Effector memory CD4-positive, alpha-beta T cell (primary cell): ENCODE data around the gene SFPQ.
"Not testable (repeated sequence)": the region's sequence is repeated elsewhere in the genome, so short reads cannot be mapped to it uniquely, and the experiment has no call there.

ENCODE experiments used
- DNase-seq, 3 donors: peaks; one replicate each; pipeline ENCODE4 v3.0.0-alpha.2; 2020
- H3K27ac ChIP-seq: 2 replicates; pipeline ENCODE4 v1.7.0; 2013; ENCODE audit warnings: mild to moderate bottlenecking, low read length, moderate library complexity; ENCODE audit not compliant: insufficient read depth, poor library complexity, severe bottlenecking
- H3K27me3 ChIP-seq: replicated peaks from 2 replicates; pipeline ENCODE4 v1.7.0; 2013; ENCODE audit warnings: mild to moderate bottlenecking, low read length; ENCODE audit not compliant: insufficient read depth, control insufficient read depth, poor library complexity, severe bottlenecking
- H3K36me3 ChIP-seq: 2 replicates; pipeline ENCODE4 v1.7.0; 2013; ENCODE audit warnings: mild to moderate bottlenecking, low read length, moderate library complexity; ENCODE audit not compliant: control insufficient read depth, insufficient read depth
- H3K4me1 ChIP-seq: 2 replicates; pipeline ENCODE4 v1.7.0; 2013; ENCODE audit warnings: low read length, mild to moderate bottlenecking; ENCODE audit not compliant: control insufficient read depth, insufficient read depth, poor library complexity, severe bottlenecking
- H3K4me3 ChIP-seq: 2 replicates; pipeline ENCODE4 v1.7.0; 2013; ENCODE audit warnings: low read length, low read depth, mild to moderate bottlenecking; ENCODE audit not compliant: insufficient read depth, poor library complexity, severe bottlenecking
- H3K9me3 ChIP-seq: 2 replicates; pipeline ENCODE4 v1.7.0; 2013; ENCODE audit warnings: mild to moderate bottlenecking, low read length, moderate library complexity; ENCODE audit not compliant: control insufficient read depth

Gene SFPQ

DNA sequence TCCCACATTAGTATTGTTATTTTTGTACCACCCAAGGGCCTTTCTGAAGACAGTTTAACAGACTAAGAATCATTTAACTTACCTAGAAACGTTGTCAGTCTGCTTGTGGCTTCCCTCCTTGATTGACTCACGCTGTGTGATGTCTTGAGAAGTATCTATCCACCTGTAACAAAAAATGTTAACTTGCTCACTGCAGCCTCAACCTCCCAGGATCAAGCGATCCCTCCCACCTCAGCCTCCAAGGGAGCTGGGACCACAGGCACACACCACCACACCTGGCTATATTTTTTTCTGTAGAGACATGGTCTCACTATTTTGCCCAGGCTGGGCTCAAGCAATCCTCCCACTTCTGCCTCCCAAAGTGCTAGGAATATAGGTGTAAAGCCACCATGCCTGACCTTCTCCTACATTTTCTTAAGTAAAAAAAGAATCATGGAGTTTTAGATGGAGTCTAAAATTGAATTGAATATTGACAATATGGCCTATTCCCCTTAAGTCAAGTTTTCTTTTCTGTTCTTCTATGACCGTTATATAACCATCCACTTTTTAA is 15.6 kb downstream of the SFPQ start:
- DNase-seq, result no peak
- Histone ChIP-seq H3K4me3 (no peak overlapping the region), H3K4me1 (peaks cover 6% of the 10 kb centered on the region), H3K27me3 (no peaks in the 10 kb centered on the region), H3K27ac (no peak overlapping the region), H3K9me3 (no peaks in the 10 kb centered on the region), H3K36me3 (peaks cover 71% of the 10 kb centered on the region)

DNA sequence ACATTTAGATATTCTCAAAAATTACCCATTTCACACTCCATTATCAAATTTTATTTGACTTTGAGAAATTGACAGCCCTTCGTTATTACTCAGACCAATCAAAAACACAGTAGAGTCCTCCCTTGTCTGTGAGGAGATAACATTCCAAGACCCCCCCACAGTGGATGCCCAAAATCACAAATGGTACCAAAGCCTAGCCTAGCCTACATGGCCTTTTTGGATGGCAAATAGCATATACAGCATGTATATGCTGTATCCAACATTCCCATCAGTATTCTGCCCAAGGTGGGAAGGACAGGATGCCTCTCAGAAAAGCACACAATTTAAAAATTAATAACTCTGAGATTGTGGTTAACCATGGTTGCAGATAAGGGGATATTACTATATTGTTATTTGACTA is 17.3 kb downstream of the SFPQ start:
- Histone ChIP-seq H3K9me3 (no peaks in the 10 kb centered on the region), H3K27ac (no peak overlapping the region), H3K4me1 (peaks cover 2% of the 10 kb centered on the region), H3K27me3 (no peaks in the 10 kb centered on the region), H3K4me3 (no peak overlapping the region), H3K36me3 (peaks cover 54% of the 10 kb centered on the region)
- DNase-seq, result no peak

- no peaks in the 10 kb centered on the region for H3K27me3 ChIP-seq
- H3K4me3 ChIP-seq, result no peak overlapping the region
- no peaks in the 10 kb centered on the region for H3K4me1 ChIP-seq
- DNase-seq, result no peak
- peaks cover 49% of the 10 kb centered on the region for H3K36me3 ChIP-seq
- H3K9me3 ChIP-seq, result no peaks in the 10 kb centered on the region
- no peak overlapping the region for H3K27ac ChIP-seq
Observed at GRCh38 chr1:35175098-35175576, 17.8 kb downstream of the SFPQ start.

- Histone ChIP-seq H3K4me3 (no peak overlapping the region), H3K27me3 (no peaks in the 10 kb centered on the region), H3K27ac (no peak overlapping the region), H3K9me3 (no peaks in the 10 kb centered on the region), H3K4me1 (no peaks in the 10 kb centered on the region), H3K36me3 (peaks cover 39% of the 10 kb centered on the region)
- DNase-seq, result no peak
Observed at GRCh38 chr1:35173909-35174540, 18.9 kb downstream of the SFPQ start.

DNA sequence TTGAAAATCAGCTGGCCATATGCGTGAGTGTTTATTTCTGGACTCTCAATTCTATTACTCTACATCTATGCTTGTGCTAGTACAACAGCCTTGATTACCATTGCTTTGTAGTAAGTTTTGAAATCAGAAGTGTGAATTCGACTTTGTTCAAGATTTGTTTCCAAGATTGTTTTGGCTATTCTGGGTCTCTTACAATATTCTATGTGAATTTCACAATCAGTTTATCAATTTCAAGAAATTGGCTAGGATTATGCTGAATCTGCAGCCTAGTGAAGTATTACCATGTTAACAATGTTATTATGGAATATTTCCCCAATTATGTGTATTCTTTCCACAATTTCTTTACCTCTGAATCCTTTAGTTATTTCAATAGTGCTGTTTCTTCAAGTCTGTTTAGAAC is 19.5 kb downstream of the SFPQ start:
- H3K4me3 ChIP-seq, result no peak overlapping the region
- no peaks in the 10 kb centered on the region for H3K9me3 ChIP-seq
- H3K27ac ChIP-seq, result no peak overlapping the region
- H3K36me3 ChIP-seq, result peaks cover 34% of the 10 kb centered on the region
- DNase-seq, result no peak
- H3K4me1 ChIP-seq, result no peaks in the 10 kb centered on the region
- no peaks in the 10 kb centered on the region for H3K27me3 ChIP-seq

- no peak overlapping the region for H3K27ac ChIP-seq
- no peak overlapping the region for H3K4me3 ChIP-seq
- DNase-seq, result no peak
- H3K36me3 ChIP-seq, result peaks cover 20% of the 10 kb centered on the region
- no peaks in the 10 kb centered on the region for H3K4me1 ChIP-seq
- H3K27me3 ChIP-seq, result no peaks in the 10 kb centered on the region
- H3K9me3 ChIP-seq, result no peaks in the 10 kb centered on the region
Observed at GRCh38 chr1:35172022-35172421, 20.9 kb downstream of the SFPQ start.

DNA sequence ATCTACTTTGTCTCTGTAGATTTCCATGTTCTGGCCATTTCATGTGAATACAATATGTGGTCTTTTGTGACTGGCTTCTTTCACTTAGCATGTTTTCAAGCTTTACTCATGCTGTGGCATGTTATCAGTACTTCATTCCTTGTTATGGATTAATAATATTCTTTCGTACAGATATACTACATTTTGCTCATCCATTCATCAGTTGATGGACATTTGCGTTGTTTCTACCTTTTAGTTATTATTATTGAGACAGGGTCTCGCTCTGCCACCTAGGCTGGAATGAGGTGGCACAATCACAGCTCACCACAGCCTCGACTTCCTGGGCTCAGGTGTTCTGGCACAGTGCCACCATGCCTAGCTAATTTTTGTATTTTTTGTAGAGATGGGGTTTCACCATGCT is 21.4 kb downstream of the SFPQ start:
- no peak for DNase-seq
- peaks cover 17% of the 10 kb centered on the region for H3K36me3 ChIP-seq
- no peaks in the 10 kb centered on the region for H3K27me3 ChIP-seq
- no peak overlapping the region for H3K27ac ChIP-seq
- H3K4me1 ChIP-seq, result no peaks in the 10 kb centered on the region
- no peak overlapping the region for H3K4me3 ChIP-seq
- no peaks in the 10 kb centered on the region for H3K9me3 ChIP-seq

GRCh38 chr1:35164893-35165292 is 28.1 kb downstream of the SFPQ start:
- H3K4me3 ChIP-seq, result no peak overlapping the region
- H3K27me3 ChIP-seq, result no peaks in the 10 kb centered on the region
- H3K4me1 ChIP-seq, result no peaks in the 10 kb centered on the region
- DNase-seq, result no peak
- H3K27ac ChIP-seq, result no peak overlapping the region
- H3K36me3 ChIP-seq, result no peaks in the 10 kb centered on the region
- H3K9me3 ChIP-seq, result peaks cover 6% of the 10 kb centered on the region

- no peaks in the 10 kb centered on the region for H3K27me3 ChIP-seq
- H3K9me3 ChIP-seq, result no peaks in the 10 kb centered on the region
- no peaks in the 10 kb centered on the region for H3K36me3 ChIP-seq
- H3K27ac ChIP-seq, result no peak overlapping the region
- H3K4me3 ChIP-seq, result no peak overlapping the region
- DNase-seq, result no peak
- H3K4me1 ChIP-seq, result no peaks in the 10 kb centered on the region
Observed at GRCh38 chr1:35151220-35151619, 41.7 kb downstream of the SFPQ start.

DNA sequence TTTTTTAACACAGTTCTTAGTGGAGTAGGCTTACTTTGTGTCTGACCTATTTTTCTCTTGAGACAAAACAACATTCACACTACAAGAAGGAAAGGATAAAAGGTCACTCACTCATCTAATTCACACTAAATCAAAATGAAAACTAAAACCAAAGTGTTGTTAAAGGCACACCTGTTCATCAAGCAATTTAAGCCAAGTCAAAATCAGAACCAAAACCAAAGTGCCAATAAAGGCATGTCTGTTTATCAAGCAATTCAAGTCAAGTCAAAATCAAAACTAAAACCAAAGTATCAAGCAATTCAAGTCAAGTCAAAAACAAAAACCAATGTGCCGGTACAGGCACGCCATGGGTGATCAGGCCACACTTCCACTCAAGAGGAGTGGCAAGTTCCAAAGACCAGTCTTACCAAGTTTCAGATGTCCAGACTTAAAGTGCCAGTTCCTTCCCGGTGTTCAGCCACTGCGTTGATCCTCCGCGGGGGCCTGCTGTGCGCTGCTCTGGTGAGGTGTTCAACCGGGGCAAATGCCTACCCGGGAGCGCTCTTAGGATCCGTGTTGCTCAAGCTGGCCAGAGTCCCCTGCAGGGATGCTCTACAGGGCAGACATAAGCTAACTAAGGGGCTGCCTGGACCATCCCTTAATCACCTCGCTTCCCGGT is 46.9 kb downstream of the SFPQ start:
- H3K27ac ChIP-seq, result not testable (repeated sequence)

More for the DNA sequence above, 46.9 kb downstream of the SFPQ start:
- not testable (repeated sequence) for H3K27me3 ChIP-seq, DNase-seq, H3K4me1 ChIP-seq, H3K36me3 ChIP-seq, H3K9me3 ChIP-seq, H3K4me3 ChIP-seq
